Measurements from ENCODE around the gene SLC22A12. TPM values are rescaled to one million over a fixed set of nuclear protein-coding genes. Genes with fewer than 3 reads are reported as not detected.

The SLC22A12 gene
- total RNA-seq, 1 donor from 2014 or later, result not detected

DNA sequence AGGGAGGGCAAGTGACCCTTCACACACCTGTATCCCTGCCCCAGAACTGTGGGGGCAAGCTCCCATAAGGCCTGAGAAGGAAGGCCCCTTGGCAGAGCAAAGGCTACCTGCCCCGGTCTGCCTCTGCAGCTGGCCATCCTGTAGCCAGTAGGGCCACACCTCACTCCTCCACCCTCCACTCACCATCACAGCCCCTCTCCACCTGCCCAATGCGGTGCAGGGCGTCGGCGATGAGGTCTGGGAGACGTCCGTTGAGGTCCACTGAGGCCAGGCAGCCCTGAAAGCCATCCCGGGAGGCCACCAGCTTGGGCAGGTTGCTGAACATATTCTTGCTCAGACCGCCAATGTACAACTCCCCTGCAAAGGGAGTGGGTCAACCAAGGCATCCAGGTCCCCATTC lies 57.5 kb downstream of the SLC22A12 start:
- TF ChIP-seq CTCF (conservative IDR thresholded peaks at IDR 0.05; ENCODE audit: low read depth, low read length), result no peak
- DNase-seq (ENCODE audit: low read depth), result no peak
- no peak overlapping the region for H3K4me3 ChIP-seq (ENCODE audit: low read depth, low read length)

DNA sequence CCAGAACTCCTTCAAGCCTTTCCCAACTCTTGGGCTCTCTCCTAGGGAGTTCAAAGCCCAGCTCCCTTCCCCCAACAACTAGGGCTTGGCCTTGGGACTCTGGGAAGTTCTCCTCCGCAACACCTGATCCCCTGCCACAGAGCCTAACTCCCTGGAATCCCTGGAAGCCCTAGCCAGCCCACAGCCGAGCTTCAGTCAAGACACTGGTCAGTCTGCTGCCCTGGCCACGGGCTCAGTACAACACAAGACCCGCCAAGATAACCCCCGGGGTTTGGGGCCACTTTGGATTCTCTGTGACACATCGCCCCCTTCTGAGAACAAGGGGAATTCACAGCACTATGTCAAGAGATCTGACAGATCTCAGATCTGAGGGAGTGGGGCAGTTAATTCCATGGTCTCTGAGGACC lies 58.3 kb downstream of the SLC22A12 start:
- H3K4me3 ChIP-seq (ENCODE audit: low read depth, low read length), result no peak overlapping the region
- TF ChIP-seq CTCF (conservative IDR thresholded peaks at IDR 0.05; ENCODE audit: low read depth, low read length), result peak; percentile 76
- DNase-seq (ENCODE audit: low read depth), result no peak

- no peak for DNase-seq (ENCODE audit: low read depth)
- peak; percentile 59 for TF ChIP-seq CTCF (conservative IDR thresholded peaks at IDR 0.05; ENCODE audit: low read depth, low read length)
- H3K4me3 ChIP-seq (ENCODE audit: low read depth, low read length), result no peak overlapping the region
Measured at GRCh38 chr11:64650923-64651523, 60.0 kb downstream of the SLC22A12 start.

Other genes starting within 250 kb of the SLC22A12 start
- 37.1 and 69.9 TPM in 2 replicates for gene RPS6KA4, start 232.1 kb upstream of the SLC22A12 start, total RNA-seq
- 0.06 TPM in 1 of 2 replicates, not detected in the other for gene SLC22A11, start 35.3 kb upstream of the SLC22A12 start, total RNA-seq
- gene NRXN2, start 132.0 kb downstream of the SLC22A12 start, total RNA-seq, result 0.29 TPM in 1 of 2 replicates, not detected in the other
- gene RASGRP2, start 152.9 kb downstream of the SLC22A12 start, total RNA-seq, result not detected in 2 replicates
- not detected in 2 replicates for gene PYGM, start 168.8 kb downstream of the SLC22A12 start, total RNA-seq
- gene SF1, start 187.3 kb downstream of the SLC22A12 start, total RNA-seq, result 111 and 136 TPM in 2 replicates
- 25.2 and 52.4 TPM in 2 replicates for gene MAP4K2, start 212.0 kb downstream of the SLC22A12 start, total RNA-seq
- 23.5 and 26.4 TPM in 2 replicates for gene MEN1, start 219.3 kb downstream of the SLC22A12 start, total RNA-seq

Measured in epithelial cell of proximal tubule (primary cell).